ENCODE measurements around the gene MRPL37.

MRPL37 gene

GRCh38 chr1:54168206-54168965 lies 31.6 kb upstream of the MRPL37 start:
- TF ChIP-seq SIN3A (IDR thresholded peaks at IDR 0.05; ENCODE audit: borderline replicate concordance, insufficient read depth, low read length) (no peak), POLR2AphosphoS5 (IDR thresholded peaks at IDR 0.05; ENCODE audit: low read depth, low read length) (no peak), FOXP2 (optimal IDR thresholded peaks at IDR 0.05; ENCODE audit: borderline replicate concordance, extremely low read depth, extremely low read length, insufficient read depth) (no peak), TAF1 (IDR thresholded peaks at IDR 0.05; ENCODE audit: borderline replicate concordance, insufficient read depth, low read length) (no peak)
- TF ChIP-seq, protein P1, sequence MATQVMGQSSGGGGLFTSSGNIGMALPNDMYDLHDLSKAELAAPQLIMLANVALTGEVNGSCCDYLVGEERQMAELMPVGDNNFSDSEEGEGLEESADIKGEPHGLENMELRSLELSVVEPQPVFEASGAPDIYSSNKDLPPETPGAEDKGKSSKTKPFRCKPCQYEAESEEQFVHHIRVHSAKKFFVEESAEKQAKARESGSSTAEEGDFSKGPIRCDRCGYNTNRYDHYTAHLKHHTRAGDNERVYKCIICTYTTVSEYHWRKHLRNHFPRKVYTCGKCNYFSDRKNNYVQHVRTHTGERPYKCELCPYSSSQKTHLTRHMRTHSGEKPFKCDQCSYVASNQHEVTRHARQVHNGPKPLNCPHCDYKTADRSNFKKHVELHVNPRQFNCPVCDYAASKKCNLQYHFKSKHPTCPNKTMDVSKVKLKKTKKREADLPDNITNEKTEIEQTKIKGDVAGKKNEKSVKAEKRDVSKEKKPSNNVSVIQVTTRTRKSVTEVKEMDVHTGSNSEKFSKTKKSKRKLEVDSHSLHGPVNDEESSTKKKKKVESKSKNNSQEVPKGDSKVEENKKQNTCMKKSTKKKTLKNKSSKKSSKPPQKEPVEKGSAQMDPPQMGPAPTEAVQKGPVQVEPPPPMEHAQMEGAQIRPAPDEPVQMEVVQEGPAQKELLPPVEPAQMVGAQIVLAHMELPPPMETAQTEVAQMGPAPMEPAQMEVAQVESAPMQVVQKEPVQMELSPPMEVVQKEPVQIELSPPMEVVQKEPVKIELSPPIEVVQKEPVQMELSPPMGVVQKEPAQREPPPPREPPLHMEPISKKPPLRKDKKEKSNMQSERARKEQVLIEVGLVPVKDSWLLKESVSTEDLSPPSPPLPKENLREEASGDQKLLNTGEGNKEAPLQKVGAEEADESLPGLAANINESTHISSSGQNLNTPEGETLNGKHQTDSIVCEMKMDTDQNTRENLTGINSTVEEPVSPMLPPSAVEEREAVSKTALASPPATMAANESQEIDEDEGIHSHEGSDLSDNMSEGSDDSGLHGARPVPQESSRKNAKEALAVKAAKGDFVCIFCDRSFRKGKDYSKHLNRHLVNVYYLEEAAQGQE (IDR thresholded peaks at IDR 0.05; ENCODE audit: insufficient read depth in 1 of 2, low read depth in 2 of 2, low read length in 2 of 2), result no peak

DNA sequence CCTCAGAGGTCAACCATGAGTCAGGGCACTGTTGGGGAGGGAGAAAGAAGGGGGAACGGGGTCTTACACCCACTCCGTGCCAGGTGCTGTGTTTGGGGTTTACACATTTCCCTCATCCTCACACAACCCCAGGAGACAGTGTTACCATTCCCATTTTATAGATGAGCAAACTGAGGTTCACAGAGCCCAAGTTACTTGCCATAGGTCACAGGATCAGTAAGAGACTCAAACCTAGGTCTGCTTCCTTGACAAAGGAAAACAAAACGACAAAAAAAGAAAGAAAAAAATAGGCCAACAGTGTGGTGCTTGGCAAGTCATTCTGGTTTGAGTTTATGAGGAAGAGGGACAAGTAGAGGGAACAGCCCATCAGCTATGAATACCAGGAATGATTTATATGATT lies 30.9 kb upstream of the MRPL37 start:
- TF ChIP-seq, protein P1 (IDR thresholded peaks at IDR 0.05; ENCODE audit: insufficient read depth in 1 of 2, low read depth in 2 of 2, low read length in 2 of 2), result no peak
- no peak for TF ChIP-seq FOXP2 (optimal IDR thresholded peaks at IDR 0.05; ENCODE audit: borderline replicate concordance, extremely low read depth, extremely low read length, insufficient read depth)
- no peak for TF ChIP-seq SIN3A (IDR thresholded peaks at IDR 0.05; ENCODE audit: borderline replicate concordance, insufficient read depth, low read length)
- no peak for TF ChIP-seq TAF1 (IDR thresholded peaks at IDR 0.05; ENCODE audit: borderline replicate concordance, insufficient read depth, low read length)
- TF ChIP-seq POLR2AphosphoS5 (IDR thresholded peaks at IDR 0.05; ENCODE audit: low read depth, low read length), result no peak

DNA sequence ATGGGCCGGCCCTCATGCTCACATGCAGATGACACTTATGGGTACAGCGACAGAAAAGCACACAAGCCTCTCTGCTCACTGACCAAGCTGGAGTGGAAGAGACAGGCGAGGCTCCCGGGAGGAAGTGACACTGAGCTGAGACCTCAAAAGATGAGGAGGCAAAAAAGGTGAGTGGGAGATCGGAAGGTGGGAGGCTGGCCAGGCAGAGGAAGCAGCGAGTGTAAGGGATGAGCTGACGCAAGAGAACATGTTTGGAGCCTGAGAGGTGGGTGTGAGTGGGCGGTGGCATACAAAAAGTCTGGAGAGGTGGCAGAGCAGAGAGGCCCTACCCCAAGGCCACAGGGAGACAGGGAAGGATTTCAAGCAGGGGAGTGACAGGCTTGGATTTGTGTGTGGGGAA lies 29.0 kb upstream of the MRPL37 start:
- TF ChIP-seq SIN3A (IDR thresholded peaks at IDR 0.05; ENCODE audit: borderline replicate concordance, insufficient read depth, low read length) (no peak), FOXP2 (optimal IDR thresholded peaks at IDR 0.05; ENCODE audit: borderline replicate concordance, extremely low read depth, extremely low read length, insufficient read depth) (no peak), POLR2AphosphoS5 (IDR thresholded peaks at IDR 0.05; ENCODE audit: low read depth, low read length) (no peak), TAF1 (IDR thresholded peaks at IDR 0.05; ENCODE audit: borderline replicate concordance, insufficient read depth, low read length) (no peak)
- TF ChIP-seq, protein P1 (IDR thresholded peaks at IDR 0.05; ENCODE audit: insufficient read depth in 1 of 2, low read depth in 2 of 2, low read length in 2 of 2), result no peak

GRCh38 chr1:54171606-54172005 lies 28.4 kb upstream of the MRPL37 start:
- no peak for TF ChIP-seq TAF1 (IDR thresholded peaks at IDR 0.05; ENCODE audit: borderline replicate concordance, insufficient read depth, low read length)
- no peak for TF ChIP-seq SIN3A (IDR thresholded peaks at IDR 0.05; ENCODE audit: borderline replicate concordance, insufficient read depth, low read length)
- TF ChIP-seq, protein P1 (IDR thresholded peaks at IDR 0.05; ENCODE audit: insufficient read depth in 1 of 2, low read depth in 2 of 2, low read length in 2 of 2), result no peak
- TF ChIP-seq POLR2AphosphoS5 (IDR thresholded peaks at IDR 0.05; ENCODE audit: low read depth, low read length), result no peak
- TF ChIP-seq FOXP2 (optimal IDR thresholded peaks at IDR 0.05; ENCODE audit: borderline replicate concordance, extremely low read depth, extremely low read length, insufficient read depth), result no peak

Data from PFSK-1 (cell line).